Lower lobe of right lung (tissue), 2 donors: ENCODE data around the gene SLAMF1. TPM values are rescaled to one million over a fixed set of nuclear protein-coding genes. Genes with fewer than 3 reads are reported as not detected.

Experiments
- ATAC-seq, 2 donors: fragments of 200-7000 bp; cut with Tn5 transposase; one replicate each; pipeline ENCODE4 v1.9.1; 2020 to 2022; ENCODE audit warnings: mild to moderate bottlenecking in 2 of 2, moderate library complexity in 2 of 2
- DNase-seq: peaks from one replicate; pipeline ENCODE4 v3.0.0-alpha.2; 2020
- H3K27ac ChIP-seq: fragments of 200-600 bp; one replicate; pipeline ENCODE4 v1.8.0; 2022
- H3K27me3 ChIP-seq: fragments of 200-600 bp; one replicate; pipeline ENCODE4 v1.8.0; 2022; ENCODE audit warnings: low read depth
- H3K36me3 ChIP-seq: fragments of 200-600 bp; one replicate; pipeline ENCODE4 v1.8.0; 2022; ENCODE audit warnings: mild to moderate bottlenecking
- H3K4me1 ChIP-seq: fragments of 200-600 bp; one replicate; pipeline ENCODE4 v1.8.0; 2022
- H3K4me3 ChIP-seq: fragments of 200-600 bp; one replicate; pipeline ENCODE4 v1.8.0; 2022; ENCODE audit warnings: mild to moderate bottlenecking
- H3K9me3 ChIP-seq: fragments of 200-600 bp; one replicate; pipeline ENCODE4 v1.8.0; 2022
- CTCF ChIP-seq: fragments of 200-600 bp; IDR thresholded peaks from one replicate; pipeline ENCODE4 v1.8.0; 2022; ENCODE audit warnings: antibody characterized with exemption, mild to moderate bottlenecking
- intact Hi-C: fragments of 100-400 bp; cut with DNase I; formaldehyde crosslinking; loops from one replicate; pipeline ENCODE4 v1.11.0; 2022
- total RNA-seq: library from RNA; stranded (reverse); fragmentation: NEBNext Ultra II Directional; extraction: Animal tissue kit (Norgen Biotek cat#: 25700); gene quantifications from one replicate; pipeline ENCODE4 v1.2.1, GENCODE V29; 2021
- donor health status: DM: no; HTN: yes; CAD: no; lungs with severe emphysema.

The SLAMF1 gene
- total RNA-seq, 1 donor from 2014 or later = 1.4 TPM

- Histone ChIP-seq H3K4me1 (peaks cover 37% of the 10 kb centered on the region), H3K27ac (no peak overlapping the region), H3K27me3 (no peaks in the 10 kb centered on the region), H3K9me3 (no peaks in the 10 kb centered on the region), H3K4me3 (no peak overlapping the region), H3K36me3 (no peaks in the 10 kb centered on the region)
- intact Hi-C loops = no loop called here
- ATAC-seq (peak in 1 of 2 donors; percentile 35), DNase-seq (no peak)
- TF ChIP-seq CTCF = no peak
These were observed 16.1 kb upstream of the SLAMF1 start for GRCh38 chr1:160662910-160663309.

- peaks cover 9% of the 10 kb centered on the region for H3K4me1 ChIP-seq
- DNase-seq (no peak), ATAC-seq (no peak)
- no peaks in the 10 kb centered on the region for H3K27me3 ChIP-seq
- no peak overlapping the region for H3K4me3 ChIP-seq
- no peak for TF ChIP-seq CTCF
- intact Hi-C loops = no loop called here
- no peaks in the 10 kb centered on the region for H3K36me3 ChIP-seq
- H3K9me3 ChIP-seq = no peaks in the 10 kb centered on the region
- H3K27ac ChIP-seq = no peak overlapping the region
These were observed 12.7 kb upstream of the SLAMF1 start for GRCh38 chr1:160659566-160659965.

- H3K27ac ChIP-seq = no peak overlapping the region
- ATAC-seq (no peak), DNase-seq (no peak)
- TF ChIP-seq CTCF = no peak
- peaks cover 6% of the 10 kb centered on the region for H3K4me1 ChIP-seq
- H3K36me3 ChIP-seq = no peaks in the 10 kb centered on the region
- H3K9me3 ChIP-seq = no peaks in the 10 kb centered on the region
- H3K4me3 ChIP-seq = no peak overlapping the region
- H3K27me3 ChIP-seq = no peaks in the 10 kb centered on the region
- intact Hi-C loops = no loop called here
These were observed 12.0 kb upstream of the SLAMF1 start for GRCh38 chr1:160658814-160659193.

- ATAC-seq (peak; percentile 42 to 45), DNase-seq (no peak)
- Histone ChIP-seq H3K36me3 (no peaks in the 10 kb centered on the region), H3K4me3 (no peak overlapping the region), H3K27ac (peak overlapping the region; percentile 16), H3K27me3 (no peaks in the 10 kb centered on the region), H3K4me1 (peaks cover 4% of the 10 kb centered on the region), H3K9me3 (no peaks in the 10 kb centered on the region)
- intact Hi-C loops = no loop called here
- no peak for TF ChIP-seq CTCF
These were observed 11.4 kb upstream of the SLAMF1 start for GRCh38 chr1:160658162-160658813.

GRCh38 chr1:160657250-160657781, 10.5 kb upstream of the SLAMF1 start:
- H3K27me3 ChIP-seq = no peaks in the 10 kb centered on the region
- no peak overlapping the region for H3K27ac ChIP-seq
- H3K36me3 ChIP-seq = no peaks in the 10 kb centered on the region
- no peaks in the 10 kb centered on the region for H3K9me3 ChIP-seq
- intact Hi-C loops = no loop called here
- H3K4me3 ChIP-seq = no peak overlapping the region
- no peaks in the 10 kb centered on the region for H3K4me1 ChIP-seq
- no peak for TF ChIP-seq CTCF
- no peak for DNase-seq
- ATAC-seq = peak in 1 of 2 donors; percentile 39
